ENCODE data around the gene KCNH5. TPM values are rescaled to one million over a fixed set of nuclear protein-coding genes. Genes with fewer than 3 reads are reported as not detected.
"Not testable (repeated sequence)": the region's sequence is repeated elsewhere in the genome, so short reads cannot be mapped to it uniquely, and the experiment has no call there.

Gene KCNH5
- total RNA-seq, 4 donors from 2014 or later, result 0.04 to 0.27 (median 0.15) TPM

GRCh38 chr14:62866376-62866775, 178.9 kb downstream of the KCNH5 start:
- ATAC-seq, result no peak
- Histone ChIP-seq H3K9me3 (no peaks in the 10 kb centered on the region), H3K36me3 (no peaks in the 10 kb centered on the region), H3K27ac (no peak overlapping the region), H3K4me3 (no peak overlapping the region), H3K4me1 (no peaks in the 10 kb centered on the region), H3K27me3 (no peaks in the 10 kb centered on the region)
- 71 to 100% methylated on average over 1 of the region's 1 CpG for WGBS, 2 donors (ENCODE audit: low coverage in 1 of 2)
- no peak for TF ChIP-seq POLR2A (IDR thresholded peaks at IDR 0.05)
- no peak for TF ChIP-seq EP300 (IDR thresholded peaks at IDR 0.05)
- TF ChIP-seq CTCF (IDR thresholded peaks at IDR 0.05), result no peak
- TF ChIP-seq POLR2AphosphoS5 (IDR thresholded peaks at IDR 0.05), result no peak

GRCh38 chr14:62864588-62864987, 180.7 kb downstream of the KCNH5 start:
- ATAC-seq, result no peak

GRCh38 chr14:62858011-62858410, 187.2 kb downstream of the KCNH5 start:
- WGBS, 2 donors (ENCODE audit: low coverage in 1 of 2), result 28 to 33% methylated on average over 2 of the region's 2 CpGs
- not testable (repeated sequence) for H3K4me3 ChIP-seq, H3K36me3 ChIP-seq, H3K27ac ChIP-seq, H3K9me3 ChIP-seq, H3K4me1 ChIP-seq, H3K27me3 ChIP-seq, ATAC-seq

More at GRCh38 chr14:62864588-62864987, 180.7 kb downstream of the KCNH5 start:
- no peak overlapping the region for H3K27ac ChIP-seq
- no peaks in the 10 kb centered on the region for H3K27me3 ChIP-seq
- no peak overlapping the region for H3K4me3 ChIP-seq
- no peak for TF ChIP-seq POLR2AphosphoS5 (IDR thresholded peaks at IDR 0.05)
- no peak for TF ChIP-seq CTCF (IDR thresholded peaks at IDR 0.05)
- TF ChIP-seq EP300 (IDR thresholded peaks at IDR 0.05), result no peak
- no peak for TF ChIP-seq POLR2A (IDR thresholded peaks at IDR 0.05)
- no peaks in the 10 kb centered on the region for H3K36me3 ChIP-seq
- no peaks in the 10 kb centered on the region for H3K4me1 ChIP-seq
- H3K9me3 ChIP-seq, result no peaks in the 10 kb centered on the region

GRCh38 chr14:62854951-62855350, 190.3 kb downstream of the KCNH5 start:
- ATAC-seq, result no peak
- WGBS, 2 donors (ENCODE audit: low coverage in 1 of 2), result 36 to 60% methylated on average over 3 to 4 of the region's 4 CpGs
- H3K27ac ChIP-seq, result no peak overlapping the region

GRCh38 chr14:62847168-62847567, 198.1 kb downstream of the KCNH5 start:
- TF ChIP-seq POLR2A (IDR thresholded peaks at IDR 0.05), result no peak
- TF ChIP-seq EP300 (IDR thresholded peaks at IDR 0.05), result no peak
- TF ChIP-seq CTCF (IDR thresholded peaks at IDR 0.05), result no peak
- no peak for TF ChIP-seq POLR2AphosphoS5 (IDR thresholded peaks at IDR 0.05)
- Histone ChIP-seq H3K9me3 (no peaks in the 10 kb centered on the region), H3K27ac (no peak overlapping the region), H3K4me1 (no peaks in the 10 kb centered on the region), H3K36me3 (no peaks in the 10 kb centered on the region), H3K4me3 (no peak overlapping the region), H3K27me3 (no peaks in the 10 kb centered on the region)
- ATAC-seq, result no peak

More at GRCh38 chr14:62854951-62855350, 190.3 kb downstream of the KCNH5 start:
- no peak overlapping the region for H3K4me3 ChIP-seq
- no peaks in the 10 kb centered on the region for H3K4me1 ChIP-seq
- no peak for TF ChIP-seq EP300 (IDR thresholded peaks at IDR 0.05)
- no peak for TF ChIP-seq POLR2A (IDR thresholded peaks at IDR 0.05)
- no peak for TF ChIP-seq CTCF (IDR thresholded peaks at IDR 0.05)
- TF ChIP-seq POLR2AphosphoS5 (IDR thresholded peaks at IDR 0.05), result no peak
- no peaks in the 10 kb centered on the region for H3K27me3 ChIP-seq
- no peaks in the 10 kb centered on the region for H3K36me3 ChIP-seq
- no peaks in the 10 kb centered on the region for H3K9me3 ChIP-seq

GRCh38 chr14:62844546-62844945, 200.7 kb downstream of the KCNH5 start:
- no peak for ATAC-seq
- H3K36me3 ChIP-seq, result no peaks in the 10 kb centered on the region
- no peak overlapping the region for H3K4me3 ChIP-seq
- H3K4me1 ChIP-seq, result no peaks in the 10 kb centered on the region
- H3K27ac ChIP-seq, result no peak overlapping the region
- H3K9me3 ChIP-seq, result no peaks in the 10 kb centered on the region
- no peaks in the 10 kb centered on the region for H3K27me3 ChIP-seq
- WGBS, 2 donors (ENCODE audit: low coverage in 1 of 2), result 75 to 94% methylated on average over 2 of the region's 2 CpGs
- no peak for TF ChIP-seq CTCF (IDR thresholded peaks at IDR 0.05)
- TF ChIP-seq POLR2A (IDR thresholded peaks at IDR 0.05), result no peak
- TF ChIP-seq EP300 (IDR thresholded peaks at IDR 0.05), result no peak
- TF ChIP-seq POLR2AphosphoS5 (IDR thresholded peaks at IDR 0.05), result no peak
